Measurements from ENCODE around the gene ACKR3.

The ACKR3 gene

DNA sequence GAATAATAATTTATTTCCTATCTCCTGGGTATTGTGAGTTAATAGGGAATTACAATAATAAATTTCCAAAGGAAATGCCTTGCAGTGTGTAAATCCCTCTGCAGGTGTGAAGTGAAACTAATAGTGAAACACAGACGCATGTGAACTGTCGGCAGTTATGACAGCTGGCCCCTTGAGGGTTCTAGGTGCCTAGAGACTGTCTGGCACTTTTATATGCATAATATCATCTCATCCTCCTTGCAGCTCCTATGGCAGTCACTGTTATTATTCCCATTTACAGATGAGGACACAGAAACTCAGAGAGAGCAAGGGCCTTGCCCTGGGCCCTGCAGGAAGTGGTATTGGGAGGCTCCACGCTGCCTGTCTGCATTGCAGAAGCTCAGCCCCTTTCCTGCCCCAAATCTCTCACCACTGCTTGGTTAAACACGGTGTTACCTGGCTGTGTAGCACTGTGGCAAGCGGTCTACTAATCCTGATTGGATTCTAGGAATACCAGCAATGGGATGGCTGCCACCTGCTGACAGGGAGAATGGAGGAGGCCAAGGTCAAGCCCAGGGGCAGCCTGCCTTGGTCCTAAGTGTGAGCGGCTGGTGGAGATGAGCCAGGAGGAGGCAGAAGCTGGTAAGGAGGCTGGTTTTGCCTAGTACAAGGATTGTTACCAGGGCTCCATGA, 32.8 kb upstream of the ACKR3 start:
- TF ChIP-seq, protein P1, sequence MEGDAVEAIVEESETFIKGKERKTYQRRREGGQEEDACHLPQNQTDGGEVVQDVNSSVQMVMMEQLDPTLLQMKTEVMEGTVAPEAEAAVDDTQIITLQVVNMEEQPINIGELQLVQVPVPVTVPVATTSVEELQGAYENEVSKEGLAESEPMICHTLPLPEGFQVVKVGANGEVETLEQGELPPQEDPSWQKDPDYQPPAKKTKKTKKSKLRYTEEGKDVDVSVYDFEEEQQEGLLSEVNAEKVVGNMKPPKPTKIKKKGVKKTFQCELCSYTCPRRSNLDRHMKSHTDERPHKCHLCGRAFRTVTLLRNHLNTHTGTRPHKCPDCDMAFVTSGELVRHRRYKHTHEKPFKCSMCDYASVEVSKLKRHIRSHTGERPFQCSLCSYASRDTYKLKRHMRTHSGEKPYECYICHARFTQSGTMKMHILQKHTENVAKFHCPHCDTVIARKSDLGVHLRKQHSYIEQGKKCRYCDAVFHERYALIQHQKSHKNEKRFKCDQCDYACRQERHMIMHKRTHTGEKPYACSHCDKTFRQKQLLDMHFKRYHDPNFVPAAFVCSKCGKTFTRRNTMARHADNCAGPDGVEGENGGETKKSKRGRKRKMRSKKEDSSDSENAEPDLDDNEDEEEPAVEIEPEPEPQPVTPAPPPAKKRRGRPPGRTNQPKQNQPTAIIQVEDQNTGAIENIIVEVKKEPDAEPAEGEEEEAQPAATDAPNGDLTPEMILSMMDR (conservative IDR thresholded peaks at IDR 0.05; ENCODE audit: low read depth): no peak
- POLR2A ChIA-PET (ENCODE audit: low non-redundant PET): no interaction called here
- DNase-seq (ENCODE audit: low spot score): no peak
- CTCF ChIA-PET: interaction anchor here (0.6 kb wide), 1 partner anchor 873 kb away, joined by 4 read pairs; no protein-coding TSS in a partner anchor
- H3K27ac ChIP-seq: no peak overlapping the region

DNA sequence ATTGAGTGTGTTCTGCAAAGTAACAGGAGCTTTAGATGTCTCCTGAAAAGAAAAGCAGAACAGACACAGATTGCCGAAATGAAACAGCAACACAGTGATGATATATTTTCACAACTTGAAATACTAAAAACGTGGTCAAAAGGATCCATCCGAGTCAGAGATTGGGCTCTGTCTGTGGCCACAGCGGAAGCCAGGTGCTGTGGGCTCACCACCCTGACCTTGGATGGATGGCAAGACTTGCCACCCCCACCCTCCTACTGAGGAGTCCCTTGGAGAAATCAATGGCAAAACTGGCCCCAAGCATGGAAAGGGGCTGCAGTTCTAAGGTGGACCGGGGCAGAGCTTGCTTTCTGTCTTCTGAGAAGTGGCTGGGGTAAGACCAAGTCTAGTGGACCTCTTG, 31.4 kb upstream of the ACKR3 start:
- TF ChIP-seq, protein P1 (conservative IDR thresholded peaks at IDR 0.05; ENCODE audit: low read depth): no peak
- CTCF ChIA-PET: interaction anchor here (1.1 kb wide), 1 partner anchor 50 kb away, joined by 3 read pairs; no protein-coding TSS in a partner anchor
- H3K27ac ChIP-seq: no peak overlapping the region
- POLR2A ChIA-PET (ENCODE audit: low non-redundant PET): no interaction called here
- no peak for DNase-seq (ENCODE audit: low spot score)

DNA sequence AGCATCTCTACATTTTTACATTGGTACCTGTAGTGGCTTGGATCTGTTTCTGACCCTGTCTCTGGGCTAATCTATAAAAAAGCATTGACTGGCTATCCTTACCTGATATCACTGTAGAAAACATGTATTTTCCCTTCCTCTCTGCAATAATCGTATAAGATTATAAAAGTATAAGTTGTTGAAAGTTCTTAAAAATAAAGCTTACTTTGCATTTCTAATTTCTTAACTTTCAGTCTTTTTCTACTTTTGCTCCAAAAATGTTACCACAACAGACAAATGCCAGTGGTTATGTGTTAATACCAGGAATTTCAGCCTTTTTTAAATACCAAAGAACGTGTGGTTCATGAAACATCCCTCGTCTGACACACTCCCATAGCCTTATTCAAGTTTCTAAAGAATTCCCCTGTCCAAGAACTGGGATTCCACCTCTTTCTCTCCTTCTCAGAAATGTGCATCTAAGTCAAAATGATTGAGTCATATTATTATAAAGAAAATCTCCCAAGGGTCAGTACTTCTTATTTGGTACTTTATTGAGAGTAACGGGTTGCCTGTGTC, 28.5 kb upstream of the ACKR3 start:
- ChIA-PET CTCF (interaction anchor here (0.6 kb wide), 1 partner anchor 882 kb away, joined by 3 read pairs; no protein-coding TSS in a partner anchor), POLR2A (ENCODE audit: low non-redundant PET) (no interaction called here)
- H3K27ac ChIP-seq: no peak overlapping the region
- TF ChIP-seq, protein P1 (conservative IDR thresholded peaks at IDR 0.05; ENCODE audit: low read depth): no peak
- no peak for DNase-seq (ENCODE audit: low spot score)

DNA sequence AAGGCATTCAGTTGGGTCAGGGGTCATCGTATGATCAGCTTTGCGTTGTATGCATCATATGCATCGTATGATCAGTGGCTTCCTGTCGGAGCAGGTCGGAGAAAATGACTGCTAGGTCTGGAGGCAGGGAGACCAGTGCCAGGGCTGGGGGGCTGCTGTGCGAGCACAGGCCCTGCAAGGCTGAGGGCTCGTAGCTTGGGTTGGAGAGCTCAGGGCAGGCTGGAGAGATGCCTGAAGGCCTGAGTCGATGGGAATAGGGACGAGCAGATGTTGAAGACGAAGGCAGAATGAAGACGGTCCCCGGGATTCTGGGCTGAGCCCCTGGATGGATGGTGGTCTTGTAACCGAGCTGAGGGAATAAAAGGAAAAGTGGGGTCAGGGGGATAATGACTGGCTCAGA, 25.3 kb upstream of the ACKR3 start:
- TF ChIP-seq, protein P1 (conservative IDR thresholded peaks at IDR 0.05; ENCODE audit: low read depth): no peak
- no peak for DNase-seq (ENCODE audit: low spot score)
- H3K27ac ChIP-seq: no peak overlapping the region
- POLR2A ChIA-PET (ENCODE audit: low non-redundant PET): no interaction called here
- CTCF ChIA-PET: interaction anchor here (1.0 kb wide), 1 partner anchor 10 kb away, joined by 5 read pairs; no protein-coding TSS in a partner anchor

DNA sequence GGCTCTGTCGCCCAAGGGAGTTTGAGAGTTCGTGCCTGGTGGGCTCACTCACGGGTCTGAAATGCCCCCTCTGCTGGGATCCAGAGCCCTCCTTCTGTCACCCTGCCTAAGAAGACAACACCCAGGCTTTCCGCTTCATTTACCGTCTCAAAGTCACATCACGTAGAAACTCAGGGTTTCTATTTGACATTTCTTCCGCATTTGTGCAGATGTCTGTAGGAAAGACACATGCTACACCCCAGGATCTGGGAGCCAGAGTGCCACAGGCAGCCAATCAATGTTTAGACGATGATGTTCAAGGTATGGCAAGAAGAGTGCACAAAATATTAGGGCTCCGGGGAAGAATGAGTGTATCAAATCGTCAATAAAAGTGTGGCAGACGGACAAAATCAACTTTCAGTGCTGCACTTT, 24.4 kb upstream of the ACKR3 start:
- DNase-seq (ENCODE audit: low spot score): no peak
- CTCF ChIA-PET: no interaction called here
- POLR2A ChIA-PET (ENCODE audit: low non-redundant PET): no interaction called here
- TF ChIP-seq, protein P1 (conservative IDR thresholded peaks at IDR 0.05; ENCODE audit: low read depth): no peak
- H3K27ac ChIP-seq: no peak overlapping the region

DNA sequence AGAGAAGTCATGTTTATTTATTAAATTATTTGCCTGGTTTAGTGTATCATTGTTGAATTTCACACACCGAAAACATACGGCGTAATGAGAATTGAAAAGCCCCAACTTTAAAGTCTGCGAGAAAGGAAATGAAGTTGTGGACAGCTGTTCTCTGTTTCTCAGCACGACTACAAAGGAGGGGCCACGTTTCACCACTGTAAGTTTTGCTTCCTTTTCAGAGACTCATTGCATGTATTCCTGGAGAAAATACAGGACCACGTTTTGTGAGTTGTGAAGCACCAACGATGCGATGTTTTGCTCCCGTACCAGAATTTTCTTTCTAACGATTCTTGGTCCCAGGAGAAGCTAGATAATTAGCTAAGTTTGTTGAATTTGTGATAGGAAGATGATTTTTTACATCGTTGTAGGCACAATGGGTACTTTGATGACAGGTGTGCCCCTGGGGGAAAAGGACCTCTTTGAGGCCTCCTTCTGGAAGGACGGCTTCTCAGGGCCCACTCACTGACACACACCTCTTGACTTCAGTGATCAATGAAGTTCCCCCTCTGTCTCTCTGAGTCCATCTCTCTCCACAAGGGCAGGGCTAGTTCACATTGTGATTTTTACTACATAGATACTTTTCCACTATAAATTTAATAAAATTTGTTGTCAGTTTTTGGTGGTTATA, 23.7 kb upstream of the ACKR3 start:
- H3K27ac ChIP-seq: no peak overlapping the region
- TF ChIP-seq, protein P1 (conservative IDR thresholded peaks at IDR 0.05; ENCODE audit: low read depth): no peak
- CTCF ChIA-PET: no interaction called here
- POLR2A ChIA-PET (ENCODE audit: low non-redundant PET): no interaction called here
- DNase-seq (ENCODE audit: low spot score): no peak
